Activated CD4-positive, alpha-beta T cell treated with anti-CD3 and anti-CD28 coated beads, Interleukin-2, amount 50 U/mL, for 16 hours (primary cell): ENCODE data around the gene EIPR1.

Experiments used
- DNase-seq: peaks from one replicate; pipeline ENCODE4 v3.0.0-alpha.2; 2020

EIPR1 gene

DNA sequence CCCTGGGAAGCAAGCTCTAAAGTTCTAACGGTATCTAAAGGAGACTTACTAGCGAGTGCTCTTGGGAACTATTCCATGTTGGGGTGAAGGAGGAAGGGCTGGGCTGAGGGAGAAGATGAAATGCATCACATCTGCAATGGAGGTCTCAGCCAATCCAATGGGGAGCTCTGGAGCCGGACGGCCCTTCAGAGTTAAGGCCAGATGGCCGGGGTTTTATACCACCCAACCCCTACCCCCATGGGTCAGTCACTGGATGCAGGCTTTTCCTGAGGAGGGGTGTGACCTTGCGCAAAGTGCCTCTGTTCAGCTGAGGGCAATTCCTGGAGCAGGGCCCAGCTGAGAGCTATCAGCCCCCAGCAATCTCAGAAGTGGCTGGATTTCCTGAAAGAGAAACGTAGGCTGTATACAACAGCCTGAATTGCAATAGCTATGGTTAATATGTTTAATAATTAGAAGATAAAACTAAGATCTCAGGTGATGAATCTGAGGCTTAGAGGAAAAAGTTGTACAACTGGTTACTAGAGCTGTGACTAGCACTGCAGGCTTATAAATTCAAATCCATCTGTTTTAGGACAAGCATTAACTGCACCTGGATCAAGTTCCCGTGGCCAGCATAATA, 21.6 kb downstream of the EIPR1 start:
- no peak for DNase-seq

DNA sequence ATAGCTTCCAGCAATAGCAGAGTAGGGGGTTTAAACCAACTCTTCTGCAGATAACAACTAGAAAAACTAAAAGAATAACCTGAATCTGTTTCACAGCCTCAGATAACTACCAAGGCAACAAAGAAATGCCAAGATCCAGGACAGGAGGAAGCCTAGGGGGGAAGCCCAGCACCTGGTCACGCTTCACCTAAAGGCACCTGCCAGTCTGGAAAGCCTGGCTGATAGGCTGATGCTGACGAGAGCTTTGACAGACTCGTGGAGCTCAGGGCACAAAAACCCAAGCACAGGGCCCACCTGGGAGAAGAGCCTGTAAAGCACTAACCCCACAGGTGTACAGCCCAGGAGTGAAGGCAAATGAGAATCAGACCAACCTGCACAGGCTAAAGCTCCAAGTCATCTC, 22.6 kb downstream of the EIPR1 start:
- DNase-seq: no peak

DNA sequence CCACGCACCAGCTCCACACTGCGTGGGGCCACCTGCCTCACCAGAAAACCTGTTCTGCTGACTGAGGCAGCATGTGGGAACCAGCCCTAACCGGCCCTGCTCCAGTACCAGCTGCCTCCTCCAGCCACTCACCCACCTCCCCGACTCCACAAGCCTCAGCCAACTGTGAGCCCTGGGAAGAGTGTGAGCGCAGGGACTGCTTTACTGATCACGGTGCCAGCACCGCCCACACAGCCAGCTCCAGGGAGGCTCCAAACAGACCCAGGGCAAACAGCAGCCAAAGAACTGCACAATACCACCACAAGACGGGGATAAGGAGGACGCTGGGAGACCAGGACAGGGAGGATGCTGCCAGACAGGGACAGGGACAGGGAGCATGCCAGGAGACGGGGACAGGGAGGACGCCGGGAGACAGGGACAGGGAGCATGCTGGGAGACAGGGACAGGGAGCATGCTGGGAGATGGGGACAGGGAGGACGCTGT, 28.4 kb downstream of the EIPR1 start:
- DNase-seq: no peak

DNA sequence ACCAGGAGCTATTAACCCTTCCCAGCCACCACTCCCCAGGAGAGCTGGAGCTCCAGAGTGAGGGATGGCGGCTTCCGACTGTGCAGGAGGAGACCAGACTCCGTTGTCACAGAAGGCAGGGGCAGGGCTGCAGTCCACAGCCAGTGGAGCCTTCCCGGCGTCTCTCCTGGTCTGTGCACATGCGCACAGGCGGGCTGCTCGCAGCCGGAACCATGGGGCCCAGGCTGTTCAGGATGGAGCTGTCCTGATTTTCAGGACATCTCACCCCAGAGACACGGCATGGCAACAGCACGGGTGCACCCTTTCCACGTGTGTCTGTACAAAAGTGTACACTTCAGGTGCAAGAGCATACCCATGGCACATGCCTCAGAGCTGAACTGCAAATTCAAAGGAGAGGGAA, 28.9 kb downstream of the EIPR1 start:
- DNase-seq: no peak

DNA sequence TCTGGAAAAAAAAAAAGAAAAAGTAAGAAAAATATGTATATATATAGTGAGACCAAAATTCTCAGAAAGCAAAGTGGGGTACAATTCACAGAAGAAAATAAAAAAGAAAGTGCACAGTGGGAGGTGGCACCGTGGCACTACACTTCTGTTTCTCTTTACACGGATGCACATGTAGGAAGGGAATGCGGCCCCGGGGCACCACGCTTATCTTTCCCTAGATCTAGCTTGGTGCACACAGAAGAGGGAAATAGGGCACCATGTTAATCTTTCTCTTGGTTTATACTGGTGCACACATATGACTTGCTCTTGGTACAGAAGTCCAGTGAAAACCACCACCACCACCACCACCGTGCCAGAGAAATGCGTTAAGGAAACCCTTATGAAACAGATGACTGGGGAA, 32.0 kb downstream of the EIPR1 start:
- DNase-seq: no peak

DNA sequence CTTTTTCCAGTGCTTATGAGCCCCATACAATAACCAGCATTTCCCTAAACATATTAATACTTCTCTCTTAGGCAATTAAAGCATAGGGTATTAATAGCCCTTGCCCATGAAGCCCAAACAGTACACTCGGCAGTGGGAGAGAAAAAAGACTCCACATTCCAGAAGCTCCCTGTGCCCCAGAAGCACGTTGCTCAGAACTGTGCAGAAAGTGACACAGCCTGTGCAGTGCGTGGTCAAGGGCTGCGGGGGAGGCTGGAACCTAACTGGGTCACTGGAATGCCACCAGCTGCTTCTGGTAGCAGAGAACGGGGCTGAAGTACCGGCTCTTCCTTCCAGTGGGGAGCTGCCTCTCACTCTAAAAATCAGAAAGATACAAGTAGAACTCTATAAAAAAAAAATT, 32.7 kb downstream of the EIPR1 start:
- no peak for DNase-seq

DNA sequence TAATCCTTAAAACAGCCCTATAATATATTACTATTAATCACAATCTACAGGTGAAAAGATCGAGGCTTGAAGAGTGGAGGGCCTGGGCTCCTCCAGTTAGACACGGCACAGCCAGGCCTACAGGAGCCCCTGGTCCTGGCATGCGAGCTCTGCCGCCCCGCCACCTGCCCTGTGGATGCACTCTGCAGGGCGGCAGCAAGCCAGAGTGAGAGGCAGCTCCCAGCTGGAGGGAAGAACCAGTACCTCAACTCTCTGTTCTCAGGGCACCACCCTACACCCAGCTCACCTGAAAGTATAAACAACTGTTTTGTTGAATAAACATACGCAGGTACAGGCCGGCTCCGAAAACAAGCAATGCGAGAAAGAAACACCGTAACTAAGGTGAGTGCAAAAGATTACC, 34.6 kb downstream of the EIPR1 start:
- no peak for DNase-seq

DNA sequence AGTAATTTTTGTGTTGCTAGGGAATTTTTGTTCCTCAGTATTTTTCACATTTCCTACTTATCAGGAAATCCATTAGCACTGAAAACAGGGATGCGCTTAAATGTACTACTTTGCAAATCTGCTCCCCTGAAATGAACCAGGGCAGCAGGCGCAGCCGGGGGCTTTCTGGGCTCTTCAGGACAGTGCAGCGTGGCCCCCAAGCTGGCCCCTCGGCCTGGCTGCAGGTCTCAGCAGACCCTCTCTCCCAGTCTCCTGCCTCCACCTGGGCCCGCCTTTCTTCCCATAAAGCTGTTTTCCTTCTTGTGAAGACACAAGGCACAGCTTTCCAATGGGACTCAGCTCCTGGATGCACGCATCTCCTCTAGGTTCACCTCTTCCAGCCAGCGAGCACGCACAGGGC, 35.3 kb downstream of the EIPR1 start:
- no peak for DNase-seq

DNA sequence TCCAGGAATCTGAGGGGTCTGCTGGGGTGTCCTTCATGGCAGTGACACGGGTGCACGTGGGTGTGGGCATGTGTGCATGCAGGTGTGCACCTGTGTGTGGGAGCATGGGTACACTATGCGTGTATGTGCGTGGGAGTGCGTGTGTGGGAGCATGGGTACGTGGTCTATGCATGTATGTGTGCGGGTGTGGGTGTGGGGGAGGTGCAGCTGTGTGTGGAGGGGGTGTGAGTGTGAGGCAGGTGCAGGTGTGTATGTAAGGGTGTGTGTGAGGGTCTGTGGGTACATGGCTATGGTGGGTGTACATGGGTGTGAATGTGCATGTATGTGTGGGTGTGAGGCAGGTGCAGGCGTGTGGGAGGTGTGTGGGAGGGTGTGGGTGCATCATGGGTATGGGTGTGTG, 36.3 kb downstream of the EIPR1 start:
- no peak for DNase-seq

DNA sequence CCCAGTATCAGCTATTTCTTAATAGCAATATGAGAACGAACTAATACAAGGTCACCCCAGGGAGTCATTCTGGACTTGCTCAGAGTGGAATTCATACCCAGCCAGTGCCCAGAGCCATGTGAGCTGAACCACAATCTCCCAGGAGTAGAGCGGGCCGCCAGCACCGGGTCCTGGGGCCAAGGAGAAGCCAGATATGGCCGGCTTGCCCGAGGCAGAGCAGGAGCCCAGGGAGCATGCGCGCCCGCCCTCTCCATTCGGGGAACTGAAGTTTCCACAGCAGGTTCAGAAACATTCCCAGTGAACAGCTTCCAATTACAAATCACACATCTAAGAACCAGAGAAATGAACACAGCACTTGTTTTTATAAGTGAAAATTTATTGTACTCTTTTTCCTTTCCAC, 37.5 kb downstream of the EIPR1 start:
- no peak for DNase-seq

DNA sequence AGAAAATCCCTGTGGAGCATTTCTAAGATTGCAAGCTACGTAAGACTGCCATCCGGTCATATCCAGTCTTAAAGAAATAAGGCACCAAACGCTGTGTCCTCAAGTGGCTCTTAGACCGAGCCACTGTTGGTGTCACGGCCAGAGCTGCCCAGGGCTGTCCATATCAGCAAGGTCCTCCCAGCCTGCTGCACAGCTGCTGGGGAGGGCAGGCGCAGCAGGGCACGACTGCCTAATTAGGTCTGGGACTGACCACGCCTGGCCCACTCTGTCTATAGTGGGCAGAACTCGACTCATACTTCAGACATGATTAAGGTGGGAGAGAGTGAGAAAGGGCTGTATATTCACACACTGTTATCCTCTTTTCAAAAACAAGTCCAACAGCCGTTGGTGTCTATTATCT, 39.3 kb downstream of the EIPR1 start:
- DNase-seq: no peak

DNA sequence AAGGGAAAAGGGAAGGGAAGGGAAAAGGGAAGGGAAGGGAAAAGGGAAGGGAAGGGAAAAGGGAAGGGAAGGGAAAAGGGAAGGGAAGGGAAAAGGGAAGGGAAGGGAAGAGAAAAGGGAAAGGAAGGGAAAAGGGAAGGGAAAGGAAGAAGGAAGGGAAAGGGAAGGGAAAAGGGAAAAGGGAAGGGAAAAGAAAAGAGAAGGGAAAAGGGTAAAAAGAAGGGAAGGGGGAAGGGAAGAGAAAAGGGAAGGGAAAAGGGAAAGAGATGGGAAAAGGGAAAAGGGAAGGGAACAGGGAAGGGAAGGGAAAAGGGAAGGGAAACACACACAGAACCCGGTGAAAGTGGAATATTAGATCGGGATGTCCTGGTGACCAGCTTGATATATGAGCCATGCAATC, 40.8 kb downstream of the EIPR1 start:
- DNase-seq: no peak

DNA sequence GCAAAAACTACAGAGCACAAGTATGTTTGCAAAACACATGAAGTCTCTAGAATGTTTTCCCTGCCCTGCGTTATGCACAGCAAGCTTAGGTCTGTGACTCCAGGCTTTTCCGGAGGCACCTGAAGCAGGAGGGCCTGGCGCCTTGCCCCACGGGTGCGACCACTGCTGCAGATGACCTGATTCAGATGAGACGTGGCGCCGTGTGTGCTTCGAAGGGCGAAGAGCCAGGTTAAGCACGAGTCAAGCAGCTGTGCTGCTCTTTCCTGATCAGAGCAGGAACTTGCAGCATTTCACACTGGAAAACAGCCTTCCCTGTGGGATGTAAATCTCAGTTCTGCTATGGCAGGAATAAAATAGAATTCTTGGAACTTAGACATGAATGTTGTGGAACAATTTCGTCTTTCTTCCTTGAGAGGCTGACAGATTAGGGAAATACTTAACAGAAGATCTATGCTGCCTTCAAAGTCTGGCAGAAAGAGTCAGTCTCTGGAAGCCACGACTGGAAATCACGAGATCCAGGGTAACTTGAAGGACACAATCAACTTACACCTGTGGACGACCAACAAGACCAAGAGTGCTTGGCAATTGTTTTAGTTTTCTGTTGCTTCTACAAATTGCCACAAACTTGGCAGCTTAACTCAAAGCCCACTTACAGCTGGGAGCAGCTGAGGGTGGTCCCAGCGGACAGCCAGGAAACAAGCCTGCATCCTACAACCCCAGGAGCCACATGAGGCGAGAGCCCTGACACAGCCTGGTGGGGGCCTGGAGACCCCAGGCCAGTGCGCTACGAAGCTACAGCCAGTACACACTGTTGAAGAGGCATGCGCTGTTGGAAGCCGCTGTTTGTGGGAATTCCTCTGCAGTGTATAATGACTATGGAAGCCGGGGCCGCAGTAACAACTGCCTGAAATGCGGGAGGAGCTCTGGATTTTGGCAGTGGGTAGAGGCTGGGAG, 42.9 kb downstream of the EIPR1 start:
- DNase-seq: no peak

DNA sequence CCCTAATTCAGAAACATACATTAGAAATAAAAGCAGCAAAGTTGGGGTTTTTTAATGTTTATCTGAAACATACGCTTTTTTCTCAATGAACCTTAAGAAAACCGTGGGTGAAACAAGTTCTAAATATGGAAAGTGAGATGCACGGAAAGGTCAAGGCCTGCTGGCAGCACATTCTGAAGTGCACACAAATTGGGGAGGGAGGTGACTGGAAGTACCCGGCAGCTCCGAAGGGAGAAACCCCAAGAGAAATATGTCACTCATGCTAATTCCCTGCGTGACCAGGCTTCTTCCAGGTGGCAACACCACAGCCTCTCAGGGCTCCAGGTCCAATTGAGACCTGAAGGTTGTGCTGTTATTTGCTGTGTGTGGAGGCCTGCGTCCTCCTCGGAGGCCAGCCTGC, 45.5 kb downstream of the EIPR1 start:
- no peak for DNase-seq

DNA sequence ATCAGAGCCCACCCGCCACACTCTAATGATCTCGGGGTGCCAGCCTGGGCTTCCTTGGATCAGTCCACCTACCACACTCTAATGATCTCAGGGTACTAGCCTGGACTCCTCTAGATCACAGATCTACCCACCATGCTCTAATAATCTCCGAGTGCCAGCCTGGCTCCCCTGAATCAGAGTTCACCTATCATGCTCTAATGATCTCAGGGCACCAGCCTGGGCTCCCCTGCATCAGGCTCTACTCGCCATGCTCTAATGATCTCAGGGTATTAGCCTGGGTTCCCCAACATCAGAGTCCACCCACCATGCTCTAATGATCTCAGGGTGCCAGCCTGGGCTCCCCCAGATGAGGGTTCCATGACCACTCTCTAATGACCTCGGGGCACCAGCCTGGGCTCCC, 48.1 kb downstream of the EIPR1 start:
- no peak for DNase-seq

DNA sequence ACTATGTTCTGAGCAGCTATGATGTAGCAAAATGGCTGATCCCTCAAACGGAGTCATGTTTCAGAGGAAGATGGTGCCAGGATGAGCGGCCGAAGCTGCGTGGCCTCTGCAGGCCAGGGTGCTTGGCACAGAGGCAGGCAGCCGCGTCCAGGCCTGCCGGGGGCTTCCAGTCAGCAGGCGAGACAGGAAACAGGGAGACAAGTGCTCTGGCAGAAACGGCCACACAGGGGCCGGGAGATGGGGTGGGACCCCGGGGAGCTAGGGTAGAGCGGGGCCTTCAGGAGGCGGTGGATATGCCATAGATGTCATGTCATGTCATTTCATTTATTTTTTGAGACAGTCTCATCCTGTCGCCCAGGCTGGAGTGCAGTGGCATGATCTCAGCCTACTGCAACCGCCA, 50.7 kb downstream of the EIPR1 start:
- DNase-seq: no peak

DNA sequence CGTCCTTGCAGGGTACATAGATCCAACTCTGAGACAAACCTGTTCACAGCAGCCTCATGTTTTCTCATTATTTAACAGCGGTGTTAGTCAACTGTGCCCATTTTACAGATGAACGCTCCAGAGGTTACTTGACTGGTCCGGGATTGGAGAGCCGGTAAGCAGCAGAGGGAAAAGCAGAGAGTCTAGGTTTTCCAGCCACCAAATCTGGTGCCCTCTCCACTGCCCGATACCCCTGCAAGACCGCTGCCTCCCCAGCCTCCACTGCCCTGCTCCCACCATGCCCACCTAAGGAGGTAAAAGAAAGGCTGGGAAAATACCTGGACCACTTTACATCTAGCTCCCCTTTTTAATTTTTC, 51.5 kb downstream of the EIPR1 start:
- DNase-seq: no peak

DNA sequence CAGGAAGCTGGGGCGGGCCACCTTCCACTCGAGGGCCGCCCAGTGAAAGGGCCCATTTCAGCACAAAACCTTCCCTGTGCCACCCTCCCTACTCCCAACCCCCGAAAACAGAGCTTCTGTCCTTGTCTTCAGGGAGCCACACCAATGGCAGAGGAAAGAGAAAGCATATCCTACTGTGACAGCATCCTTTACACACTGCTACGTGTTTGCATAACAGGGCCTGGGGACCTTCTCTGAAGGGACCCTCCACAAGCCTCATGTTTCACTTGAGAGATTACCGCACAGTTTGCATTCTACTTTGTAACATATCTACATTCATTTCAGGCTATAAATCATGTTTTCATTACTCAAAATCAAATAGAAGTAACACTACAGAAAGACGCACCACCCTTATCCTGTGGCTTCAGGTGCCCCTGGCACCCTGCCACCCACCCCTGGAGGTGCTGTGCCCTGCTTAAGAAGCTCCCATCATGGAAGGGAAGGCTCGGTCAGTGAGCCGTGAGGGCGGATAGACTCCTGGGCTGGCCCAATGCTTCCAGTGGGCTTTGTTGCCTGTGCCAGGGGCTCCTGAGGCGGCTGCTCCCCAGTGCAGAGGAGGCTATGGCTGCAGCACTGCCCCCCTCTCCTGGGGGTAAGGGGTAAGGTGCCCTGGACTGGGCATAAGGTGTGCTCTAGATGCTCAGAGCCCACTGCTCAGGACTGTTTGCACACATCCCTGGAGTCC, 52.0 kb downstream of the EIPR1 start:
- DNase-seq: no peak

DNA sequence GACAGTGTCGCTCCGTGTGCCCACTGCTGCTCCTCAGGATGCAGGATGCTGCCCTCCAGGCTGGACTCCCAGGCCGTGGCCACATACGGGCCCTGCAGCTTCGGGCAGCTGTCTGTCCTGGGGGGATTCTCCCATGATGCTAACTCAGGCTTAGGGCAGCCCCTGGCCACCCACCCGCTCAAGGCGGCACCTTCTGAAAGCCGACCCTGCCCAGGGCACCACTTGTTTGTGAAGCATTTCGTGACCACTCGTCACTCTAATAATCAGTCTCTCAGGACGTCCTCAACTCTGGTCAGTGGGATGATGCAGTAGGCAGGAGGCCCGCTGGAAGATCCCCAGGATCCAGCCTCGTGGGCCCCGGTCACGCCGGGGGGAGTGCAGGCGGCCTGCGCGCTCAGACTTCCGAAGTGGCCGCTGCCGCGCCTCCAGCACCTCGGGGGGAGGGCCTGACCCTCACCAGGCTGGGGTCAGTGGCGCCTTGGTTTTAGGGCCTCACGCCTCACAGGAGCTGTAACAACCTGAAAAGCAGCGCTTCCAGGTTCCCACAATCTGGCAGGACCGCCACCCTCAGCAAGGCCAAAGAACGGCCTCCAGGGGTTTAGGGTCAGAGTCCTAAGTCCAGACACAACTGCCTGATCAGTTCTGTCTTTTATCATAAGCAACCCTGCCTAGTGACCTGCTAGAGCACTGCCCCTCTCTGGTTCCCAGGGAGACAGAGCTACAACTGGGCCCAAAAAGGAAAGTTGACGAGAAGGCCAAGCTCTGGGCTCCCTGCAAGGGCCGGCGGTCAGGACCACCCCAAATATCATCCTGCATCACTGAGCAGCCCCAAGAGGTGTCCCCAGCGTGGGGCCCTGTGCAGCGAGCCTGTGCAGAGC, 53.0 kb downstream of the EIPR1 start:
- no peak for DNase-seq

DNA sequence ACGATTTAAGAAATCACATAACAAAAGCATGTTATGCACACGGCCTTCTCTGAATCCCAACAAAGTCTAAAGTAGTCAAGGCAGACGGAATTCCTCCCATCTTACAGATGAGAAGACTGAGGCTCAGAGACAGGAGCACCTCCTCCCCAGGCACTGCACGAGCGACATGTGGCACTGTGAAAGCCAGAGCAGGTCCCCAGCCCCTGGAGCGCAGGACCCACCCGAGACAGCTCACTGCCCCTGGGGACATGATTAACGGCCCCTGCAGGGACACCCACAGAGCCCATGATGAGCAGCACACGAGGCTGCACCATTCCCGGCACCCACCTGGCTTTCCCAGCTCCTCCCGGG, 53.6 kb downstream of the EIPR1 start:
- no peak for DNase-seq

DNA sequence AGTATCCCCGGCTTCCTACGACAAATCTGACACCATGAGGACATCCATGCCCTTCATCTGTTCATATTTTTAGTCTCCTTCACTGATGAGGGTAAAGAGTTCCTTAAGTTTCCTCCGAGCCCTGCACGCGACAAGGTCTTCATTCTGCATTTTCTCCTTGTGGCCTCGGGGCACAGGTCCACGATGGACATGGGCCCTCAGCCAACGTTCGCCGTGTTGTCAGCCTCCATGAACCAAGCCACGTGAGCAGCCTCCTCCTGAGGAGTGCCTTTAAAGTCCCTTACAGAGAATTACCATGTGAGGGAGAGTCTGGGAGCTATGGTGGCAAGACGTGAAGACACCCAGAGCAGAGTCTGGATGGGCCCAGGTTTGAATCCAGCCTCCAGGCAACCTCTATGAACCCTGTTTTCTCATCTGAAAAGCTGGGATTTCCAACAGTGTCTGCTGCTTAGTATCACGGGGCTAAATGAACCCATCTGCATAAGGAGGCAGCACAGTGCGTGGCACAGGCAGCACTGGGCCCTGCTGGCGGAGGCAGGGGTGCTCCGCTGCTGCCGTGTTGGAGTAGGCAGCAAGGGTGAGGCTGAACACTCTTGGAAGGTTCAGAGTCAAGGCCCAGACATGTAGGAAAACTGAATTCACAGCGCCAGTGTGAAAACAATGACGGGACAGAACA, 54.1 kb downstream of the EIPR1 start:
- no peak for DNase-seq

DNA sequence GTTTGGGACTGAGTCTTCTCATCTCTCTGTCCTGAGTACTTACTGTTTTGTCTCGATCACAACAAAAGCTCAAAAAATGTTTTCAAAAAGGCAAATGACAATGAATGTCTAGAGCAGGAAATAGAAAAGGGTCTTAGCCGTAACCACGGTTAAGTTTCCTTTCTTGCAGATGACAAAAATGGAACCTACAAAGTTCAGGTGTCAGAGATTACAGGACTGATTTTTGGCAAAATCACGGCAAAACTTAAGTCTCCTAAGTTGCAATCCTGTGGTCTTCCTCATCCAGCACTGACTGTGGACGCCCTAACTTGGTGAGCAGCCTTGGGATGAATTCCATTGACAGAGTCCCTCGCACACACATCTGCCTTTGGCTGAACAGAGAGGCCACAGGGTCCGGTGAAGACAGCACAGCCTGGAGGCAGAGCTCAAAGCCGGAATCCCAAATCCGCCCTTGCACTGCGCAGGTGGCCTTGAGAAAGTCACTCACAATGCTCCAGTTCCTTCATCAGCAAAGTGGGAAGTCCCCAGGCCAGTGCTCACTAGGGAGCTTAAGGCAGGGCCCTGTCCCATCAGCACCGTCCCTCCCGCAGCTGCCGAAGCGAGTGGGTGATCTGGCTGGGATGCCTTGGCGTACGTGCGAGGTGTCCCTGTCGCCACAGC, 55.2 kb downstream of the EIPR1 start:
- DNase-seq: no peak
